ENCODE results near the gene APBA1. TPM values are rescaled to one million over a fixed set of nuclear protein-coding genes. Genes with fewer than 3 reads are reported as not detected.
"Not testable (repeated sequence)": the region's sequence is repeated elsewhere in the genome, so short reads cannot be mapped to it uniquely, and the experiment has no call there.

The APBA1 gene
- total RNA-seq, 5 donors from 2014 or later (not counting 1 experiment from before 2014, with no cell fraction given), result 0.51 to 1.8 (median 0.78) TPM

- Histone ChIP-seq H3K27me3 (replicated peaks in 1 of 2; ENCODE audit: control insufficient read depth in 2 of 2, extremely low read depth in 1 of 2, insufficient read depth in 2 of 2, low read length in 1 of 2) (peaks cover 0 to 2% of the 10 kb centered on the region in 2 experiments), H3K4me3 (ENCODE audit: control insufficient read depth in 1 of 2, extremely low read depth in 1 of 2, low read length in 1 of 2) (no peak overlapping the region), H3K27ac (ENCODE audit: low read length) (no peak overlapping the region), H3K4me1 (ENCODE audit: control insufficient read depth in 1 of 2, extremely low read depth in 1 of 2, insufficient read depth in 2 of 2, low read length in 2 of 2) (peaks cover 0 to 2% of the 10 kb centered on the region in 2 experiments), H3K9me3 (no peaks in the 10 kb centered on the region), H3K36me3 (ENCODE audit: control insufficient read depth in 2 of 2, extremely low read depth in 1 of 2, insufficient read depth in 1 of 2, low read length in 1 of 2) (no peaks in the 10 kb centered on the region)
- Mint-ChIP-seq H3K4me1 (peaks cover 0 to 6% (median 5%) of the 10 kb centered on the region in 3 donors), H3K4me3 (no peak overlapping the region), H3K27ac (no peak overlapping the region), H3K36me3 (no peaks in the 10 kb centered on the region), H3K9me3 (peaks cover 0 to 5% (median 0%) of the 10 kb centered on the region in 3 donors), H3K27me3 (peaks cover 2 to 11% of the 10 kb centered on the region in 2 donors)
- no CpG with 5 or more reads among the region's 7 CpGs for WGBS (ENCODE audit: insufficient coverage)
- ChIA-PET CTCF (no interaction called here), POLR2A (no interaction called here)
- DNase-seq, result no peak
- ATAC-seq (replicated peaks in 1 of 4), result no peak
Observed at GRCh38 chr9:69600314-69601047, 71.7 kb downstream of the APBA1 start.

- peaks cover 0 to 5% (median 0%) of the 10 kb centered on the region in 3 donors for H3K9me3 Mint-ChIP-seq
- Histone ChIP-seq H3K36me3 (ENCODE audit: control insufficient read depth in 2 of 2, extremely low read depth in 1 of 2, insufficient read depth in 1 of 2, low read length in 1 of 2) (no peaks in the 10 kb centered on the region), H3K4me1 (ENCODE audit: control insufficient read depth in 1 of 2, extremely low read depth in 1 of 2, insufficient read depth in 2 of 2, low read length in 2 of 2) (peaks cover 0 to 2% of the 10 kb centered on the region in 2 experiments), H3K27ac (ENCODE audit: low read length) (no peak overlapping the region), H3K4me3 (ENCODE audit: control insufficient read depth in 1 of 2, extremely low read depth in 1 of 2, low read length in 1 of 2) (no peak overlapping the region), H3K9me3 (no peaks in the 10 kb centered on the region), H3K27me3 (replicated peaks in 1 of 2; ENCODE audit: control insufficient read depth in 2 of 2, extremely low read depth in 1 of 2, insufficient read depth in 2 of 2, low read length in 1 of 2) (peaks cover 0 to 2% of the 10 kb centered on the region in 2 experiments)
- 86% methylated on average over 7 of the region's 8 CpGs for whole genome bisulfite sequencing (ENCODE audit: insufficient coverage)
- no peak overlapping the region for H3K4me3 Mint-ChIP-seq
- H3K27ac Mint-ChIP-seq, result no peak overlapping the region
- DNase-seq (no peak), ATAC-seq (replicated peaks in 1 of 4) (no peak)
- ChIA-PET POLR2A (no interaction called here), CTCF (no interaction called here)
- H3K4me1 Mint-ChIP-seq, result peaks cover 0 to 6% (median 5%) of the 10 kb centered on the region in 3 donors
- peaks cover 0 to 10% of the 10 kb centered on the region in 2 donors for H3K27me3 Mint-ChIP-seq
- H3K36me3 Mint-ChIP-seq, result no peaks in the 10 kb centered on the region
Observed at GRCh38 chr9:69599232-69599971, 72.8 kb downstream of the APBA1 start.

DNA sequence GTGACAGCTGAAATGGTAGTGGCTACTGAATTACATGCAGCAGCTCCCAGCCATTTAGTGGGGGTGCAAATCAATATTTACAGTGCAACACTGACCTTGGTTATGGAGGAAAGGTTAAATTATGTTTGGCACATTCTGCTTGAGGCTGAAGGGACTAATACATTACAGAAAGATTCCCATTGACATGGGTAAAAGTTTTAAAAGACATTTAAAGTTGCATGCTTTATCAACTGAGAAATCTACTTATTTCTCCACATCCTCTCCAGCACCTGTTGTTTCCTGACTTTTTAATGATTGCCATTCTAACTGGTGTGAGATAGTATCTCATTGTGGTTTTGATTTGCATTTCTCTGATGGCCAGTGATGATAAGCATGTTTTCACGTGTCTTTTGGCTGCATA is 75.3 kb downstream of the APBA1 start:
- H3K27ac Mint-ChIP-seq; H3K27me3 ChIP-seq (replicated peaks in 1 of 2; ENCODE audit: control insufficient read depth in 2 of 2, extremely low read depth in 1 of 2, insufficient read depth in 2 of 2, low read length in 1 of 2); ATAC-seq (replicated peaks in 1 of 4); H3K36me3 ChIP-seq (ENCODE audit: control insufficient read depth in 2 of 2, extremely low read depth in 1 of 2, insufficient read depth in 1 of 2, low read length in 1 of 2); DNase-seq; H3K9me3 Mint-ChIP-seq; H3K4me3 ChIP-seq (ENCODE audit: control insufficient read depth in 1 of 2, extremely low read depth in 1 of 2, low read length in 1 of 2); H3K36me3 Mint-ChIP-seq; H3K4me3 Mint-ChIP-seq; H3K4me1 Mint-ChIP-seq; H3K4me1 ChIP-seq (ENCODE audit: control insufficient read depth in 1 of 2, extremely low read depth in 1 of 2, insufficient read depth in 2 of 2, low read length in 2 of 2); H3K27ac ChIP-seq (ENCODE audit: low read length); CTCF ChIA-PET; H3K27me3 Mint-ChIP-seq; H3K9me3 ChIP-seq; POLR2A ChIA-PET: not testable (repeated sequence)
- WGBS (ENCODE audit: insufficient coverage), result 0% methylated on average over 1 of the region's 1 CpG

DNA sequence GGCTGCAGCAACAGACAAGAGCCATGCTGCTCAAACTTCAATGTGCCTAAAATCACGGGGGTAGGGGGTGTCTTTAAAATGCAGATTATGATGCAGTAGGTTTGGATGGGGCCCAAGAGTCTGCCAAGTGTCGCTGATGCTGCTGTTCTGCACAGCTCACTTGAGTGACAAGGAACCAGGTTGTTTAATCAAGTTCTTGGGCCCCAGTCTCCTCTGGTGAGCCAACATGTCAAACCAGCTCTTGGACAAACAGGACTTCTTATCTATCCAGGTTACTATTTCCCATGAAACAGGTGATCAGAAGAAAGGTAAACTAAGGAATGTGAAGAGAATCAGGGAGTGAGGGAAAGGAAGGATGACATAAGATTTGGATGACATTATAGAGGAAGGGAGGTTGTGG is 78.0 kb downstream of the APBA1 start:
- no peaks in the 10 kb centered on the region for H3K36me3 Mint-ChIP-seq
- no peak overlapping the region for H3K4me3 ChIP-seq (ENCODE audit: control insufficient read depth in 1 of 2, extremely low read depth in 1 of 2, low read length in 1 of 2)
- CTCF ChIA-PET, result no interaction called here
- no peak overlapping the region for H3K4me3 Mint-ChIP-seq
- peaks cover 0 to 8% of the 10 kb centered on the region in 2 experiments for H3K27me3 ChIP-seq (replicated peaks in 1 of 2; ENCODE audit: control insufficient read depth in 2 of 2, extremely low read depth in 1 of 2, insufficient read depth in 2 of 2, low read length in 1 of 2)
- peaks cover 5% of the 10 kb centered on the region in 2 donors for H3K27me3 Mint-ChIP-seq
- ATAC-seq (replicated peaks in 1 of 4) (no peak), DNase-seq (no peak)
- no peaks in the 10 kb centered on the region for H3K9me3 ChIP-seq
- peaks cover 0 to 6% (median 5%) of the 10 kb centered on the region in 3 donors for H3K4me1 Mint-ChIP-seq
- H3K27ac ChIP-seq (ENCODE audit: low read length), result no peak overlapping the region
- WGBS (ENCODE audit: insufficient coverage), result 49% methylated on average over 2 of the region's 2 CpGs
- H3K4me1 ChIP-seq (ENCODE audit: control insufficient read depth in 1 of 2, extremely low read depth in 1 of 2, insufficient read depth in 2 of 2, low read length in 2 of 2), result peaks cover 0 to 2% of the 10 kb centered on the region in 2 experiments
- POLR2A ChIA-PET, result no interaction called here
- no peak overlapping the region for H3K27ac Mint-ChIP-seq
- no peaks in the 10 kb centered on the region for H3K36me3 ChIP-seq (ENCODE audit: control insufficient read depth in 2 of 2, extremely low read depth in 1 of 2, insufficient read depth in 1 of 2, low read length in 1 of 2)
- no peaks in the 10 kb centered on the region for H3K9me3 Mint-ChIP-seq

GRCh38 chr9:69593756-69594155 is 78.4 kb downstream of the APBA1 start:
- Histone ChIP-seq H3K27ac (ENCODE audit: low read length) (no peak overlapping the region), H3K36me3 (ENCODE audit: control insufficient read depth in 2 of 2, extremely low read depth in 1 of 2, insufficient read depth in 1 of 2, low read length in 1 of 2) (no peaks in the 10 kb centered on the region), H3K4me1 (ENCODE audit: control insufficient read depth in 1 of 2, extremely low read depth in 1 of 2, insufficient read depth in 2 of 2, low read length in 2 of 2) (peaks cover 0 to 2% of the 10 kb centered on the region in 2 experiments), H3K4me3 (ENCODE audit: control insufficient read depth in 1 of 2, extremely low read depth in 1 of 2, low read length in 1 of 2) (no peak overlapping the region), H3K9me3 (no peaks in the 10 kb centered on the region), H3K27me3 (replicated peaks in 1 of 2; ENCODE audit: control insufficient read depth in 2 of 2, extremely low read depth in 1 of 2, insufficient read depth in 2 of 2, low read length in 1 of 2) (peaks cover 0 to 8% of the 10 kb centered on the region in 2 experiments)
- Mint-ChIP-seq H3K36me3 (no peaks in the 10 kb centered on the region), H3K27me3 (peaks cover 5% of the 10 kb centered on the region in 2 donors), H3K4me3 (no peak overlapping the region), H3K4me1 (peaks cover 0 to 6% (median 5%) of the 10 kb centered on the region in 3 donors), H3K27ac (no peak overlapping the region), H3K9me3 (no peaks in the 10 kb centered on the region)
- DNase-seq (no peak), ATAC-seq (replicated peaks in 1 of 4) (no peak)
- ChIA-PET CTCF (no interaction called here), POLR2A (no interaction called here)
- 80% methylated on average over 4 of the region's 5 CpGs for WGBS (ENCODE audit: insufficient coverage)

GRCh38 chr9:69593301-69593700 is 78.9 kb downstream of the APBA1 start:
- H3K27me3 Mint-ChIP-seq, result peaks cover 5% of the 10 kb centered on the region in 2 donors
- no peak overlapping the region for H3K4me3 Mint-ChIP-seq
- H3K36me3 Mint-ChIP-seq, result no peaks in the 10 kb centered on the region
- Histone ChIP-seq H3K4me1 (ENCODE audit: control insufficient read depth in 1 of 2, extremely low read depth in 1 of 2, insufficient read depth in 2 of 2, low read length in 2 of 2) (peaks cover 0 to 2% of the 10 kb centered on the region in 2 experiments), H3K9me3 (no peaks in the 10 kb centered on the region), H3K4me3 (ENCODE audit: control insufficient read depth in 1 of 2, extremely low read depth in 1 of 2, low read length in 1 of 2) (no peak overlapping the region), H3K27ac (ENCODE audit: low read length) (no peak overlapping the region), H3K36me3 (ENCODE audit: control insufficient read depth in 2 of 2, extremely low read depth in 1 of 2, insufficient read depth in 1 of 2, low read length in 1 of 2) (no peaks in the 10 kb centered on the region), H3K27me3 (replicated peaks in 1 of 2; ENCODE audit: control insufficient read depth in 2 of 2, extremely low read depth in 1 of 2, insufficient read depth in 2 of 2, low read length in 1 of 2) (peaks cover 0 to 8% of the 10 kb centered on the region in 2 experiments)
- CTCF ChIA-PET, result no interaction called here
- H3K9me3 Mint-ChIP-seq, result no peaks in the 10 kb centered on the region
- DNase-seq (no peak), ATAC-seq (replicated peaks in 1 of 4) (no peak)
- no peak overlapping the region for H3K27ac Mint-ChIP-seq
- WGBS (ENCODE audit: insufficient coverage), result no CpG with 5 or more reads among the region's 3 CpGs
- peaks cover 0 to 6% (median 5%) of the 10 kb centered on the region in 3 donors for H3K4me1 Mint-ChIP-seq
- POLR2A ChIA-PET, result no interaction called here

All from T-cell (primary cell).